Uterus (tissue), 2 donors: Measurements from ENCODE around the gene MRPL52.

Source experiments
- CTCF ChIP-seq, 4 experiments: fragments of 200-600 bp in 2 of 4; fragments of 450-650 bp in 2 of 4; sonication (generic) in 2 of 4; IDR thresholded peaks; one replicate each; pipeline ENCODE4 v1.5.1; 2016 to 2019; ENCODE audit warnings: antibody characterized with exemption in 4 of 4, mild to moderate bottlenecking in 2 of 4, moderate library complexity in 1 of 4
- POLR2A ChIP-seq, 2 donors: fragments of 450-650 bp; IDR thresholded peaks; one replicate each; pipeline ENCODE4 v1.6.1; 2016; ENCODE audit warnings: antibody characterized with exemption in 2 of 2, mild to moderate bottlenecking in 1 of 2, moderate library complexity in 1 of 2

- TF ChIP-seq CTCF (IDR thresholded peaks at IDR 0.05) (no peak), POLR2A (IDR thresholded peaks at IDR 0.05) (no peak)
These were observed 33.5 kb upstream of the MRPL52 start for GRCh38 chr14:22796087-22796707.
